Psoas muscle (tissue), 8 donors: Measurements from ENCODE around the gene PCDH18. TPM values are rescaled to one million over a fixed set of nuclear protein-coding genes. Genes with fewer than 3 reads are reported as not detected.

Source experiments
- ATAC-seq, 4 donors: fragments of 200-7000 bp; cut with Tn5 transposase; one replicate each; pipeline ENCODE4 v1.9.1; 2020; ENCODE audit warnings: moderate library complexity in 3 of 4, mild to moderate bottlenecking in 2 of 4
- DNase-seq, 2 donors: peaks; one replicate each; pipeline ENCODE4 v3.0.0-alpha.2; 2020
- H3K27ac ChIP-seq: fragments of 200-600 bp; one replicate; pipeline ENCODE4 v1.8.0; 2022
- H3K27me3 ChIP-seq, 3 donors: fragments of 200-600 bp in 1 of 3; one replicate each; pipeline versions ENCODE4 v1.6.1 to v1.8.0; 2013 to 2022; ENCODE audit warnings: low read length in 2 of 3, mild to moderate bottlenecking in 2 of 3, moderate library complexity in 1 of 3; ENCODE audit not compliant: insufficient read depth in 3 of 3
- H3K36me3 ChIP-seq, 2 donors: fragments of 200-600 bp in 1 of 2; one replicate each; pipeline versions ENCODE4 v1.6.1 to v1.8.0; 2013 to 2022; ENCODE audit warnings: low read depth in 1 of 2, mild to moderate bottlenecking in 1 of 2, moderate library complexity in 1 of 2; ENCODE audit not compliant: insufficient read depth in 1 of 2
- H3K4me1 ChIP-seq: fragments of 200-600 bp; one replicate; pipeline ENCODE4 v1.8.0; 2022
- H3K4me3 ChIP-seq: fragments of 200-600 bp; one replicate; pipeline ENCODE4 v1.8.0; 2022; ENCODE audit warnings: mild to moderate bottlenecking
- H3K9me3 ChIP-seq: fragments of 200-600 bp; one replicate; pipeline ENCODE4 v1.8.0; 2022
- WGBS, 3 donors: extraction: QIAGEN DNeasy Blood & Tissue Kit; methylation state at CpG; one replicate each; pipeline versions ENCODE4 v1.1.6 to v1.1.7; 2013; 5-methylcytosine and 5-hydroxymethylcytosine counted together
- intact Hi-C, 2 donors: fragments of 100-400 bp; cut with DNase I; formaldehyde crosslinking; loops; one replicate each; pipeline versions ENCODE4 v1.11.0 to v1.14.2; 2022
- polyA plus RNA-seq, 3 donors: library from polyadenylated mRNA; stranded (reverse); fragments of 200-250 nt; gene quantifications; one replicate each; pipeline ENCODE4 v1.2.3, GENCODE V29; 2013
- total RNA-seq, 4 donors: library from RNA; stranded (reverse); fragmentation: NEBNext Ultra II Directional in 2 of 4; extraction: Animal tissue kit (Norgen Biotek cat#: 25700) in 2 of 4; gene quantifications; one replicate each; pipeline versions ENCODE4 v1.2.1 to v1.2.4, GENCODE V29; 2021 to 2023
- TF ChIP-seq, protein P1 (sequence below): fragments of 200-600 bp; IDR thresholded peaks from one replicate; pipeline ENCODE4 v1.8.0; 2022; ENCODE audit warnings: antibody characterized with exemption
- donor health status: healthy with polysubstance abuse.
- donor health status: DM: no; HTN: no; CAD: no; lungs with moderate emphysema.
- donor health status: Bipolar disorder and iron deficiency.
- donor health status: healthy.
- donor health status: DM: yes; HTN: yes; CAD: no.
- donor health status: DM: no; HTN: no; CAD: no.
- donor health status: DM: no; HTN: no; CAD: no.
- donor health status: DM: yes; HTN: yes; CAD: no.

The PCDH18 gene
- total and polyA plus RNA-seq, 7 donors = 0.92 to 8.8 (median 2.8) TPM

GRCh38 chr4:137474711-137475301 is 57.5 kb downstream of the PCDH18 start:
- DNase-seq (no peak), ATAC-seq (no peak)
- no peaks in the 10 kb centered on the region for H3K9me3 ChIP-seq
- no peak overlapping the region for H3K4me3 ChIP-seq
- H3K27me3 ChIP-seq = no peaks in the 10 kb centered on the region
- 3 to 15% (median 15%) methylated on average over 1 of the region's 1 CpG for WGBS, 3 donors
- no peaks in the 10 kb centered on the region for H3K4me1 ChIP-seq
- no peak overlapping the region for H3K27ac ChIP-seq
- TF ChIP-seq, protein P1, sequence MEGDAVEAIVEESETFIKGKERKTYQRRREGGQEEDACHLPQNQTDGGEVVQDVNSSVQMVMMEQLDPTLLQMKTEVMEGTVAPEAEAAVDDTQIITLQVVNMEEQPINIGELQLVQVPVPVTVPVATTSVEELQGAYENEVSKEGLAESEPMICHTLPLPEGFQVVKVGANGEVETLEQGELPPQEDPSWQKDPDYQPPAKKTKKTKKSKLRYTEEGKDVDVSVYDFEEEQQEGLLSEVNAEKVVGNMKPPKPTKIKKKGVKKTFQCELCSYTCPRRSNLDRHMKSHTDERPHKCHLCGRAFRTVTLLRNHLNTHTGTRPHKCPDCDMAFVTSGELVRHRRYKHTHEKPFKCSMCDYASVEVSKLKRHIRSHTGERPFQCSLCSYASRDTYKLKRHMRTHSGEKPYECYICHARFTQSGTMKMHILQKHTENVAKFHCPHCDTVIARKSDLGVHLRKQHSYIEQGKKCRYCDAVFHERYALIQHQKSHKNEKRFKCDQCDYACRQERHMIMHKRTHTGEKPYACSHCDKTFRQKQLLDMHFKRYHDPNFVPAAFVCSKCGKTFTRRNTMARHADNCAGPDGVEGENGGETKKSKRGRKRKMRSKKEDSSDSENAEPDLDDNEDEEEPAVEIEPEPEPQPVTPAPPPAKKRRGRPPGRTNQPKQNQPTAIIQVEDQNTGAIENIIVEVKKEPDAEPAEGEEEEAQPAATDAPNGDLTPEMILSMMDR = no peak
- H3K36me3 ChIP-seq = no peaks in the 10 kb centered on the region
- intact Hi-C loops = no loop called here

DNA sequence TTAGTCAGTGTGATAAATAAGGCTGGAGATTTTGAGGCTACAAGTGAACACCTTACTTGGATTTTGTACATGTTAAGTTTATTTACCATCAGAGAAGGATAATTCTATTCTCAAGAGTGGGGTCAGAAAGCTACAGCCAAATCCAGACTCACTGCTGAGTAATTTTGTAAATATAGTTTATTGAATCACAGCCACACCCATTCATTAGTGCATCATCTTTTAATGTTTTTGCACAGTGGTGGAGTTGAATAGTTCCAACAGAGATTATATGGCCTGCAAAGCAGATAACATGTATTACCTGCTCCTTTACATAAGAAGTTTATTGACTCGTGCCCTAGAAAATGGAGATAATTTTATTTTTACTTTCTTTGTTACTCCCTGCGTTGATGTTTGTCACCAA is 60.4 kb downstream of the PCDH18 start:
- Histone ChIP-seq H3K4me1 (no peaks in the 10 kb centered on the region), H3K9me3 (no peaks in the 10 kb centered on the region), H3K27me3 (no peaks in the 10 kb centered on the region), H3K4me3 (no peak overlapping the region), H3K36me3 (no peaks in the 10 kb centered on the region), H3K27ac (no peak overlapping the region)
- WGBS, 3 donors = 63 to 91% (median 90%) methylated on average over 2 of the region's 2 CpGs
- no peak for DNase-seq
- intact Hi-C loops = no loop called here
- ATAC-seq = no peak
- TF ChIP-seq, protein P1 = no peak

DNA sequence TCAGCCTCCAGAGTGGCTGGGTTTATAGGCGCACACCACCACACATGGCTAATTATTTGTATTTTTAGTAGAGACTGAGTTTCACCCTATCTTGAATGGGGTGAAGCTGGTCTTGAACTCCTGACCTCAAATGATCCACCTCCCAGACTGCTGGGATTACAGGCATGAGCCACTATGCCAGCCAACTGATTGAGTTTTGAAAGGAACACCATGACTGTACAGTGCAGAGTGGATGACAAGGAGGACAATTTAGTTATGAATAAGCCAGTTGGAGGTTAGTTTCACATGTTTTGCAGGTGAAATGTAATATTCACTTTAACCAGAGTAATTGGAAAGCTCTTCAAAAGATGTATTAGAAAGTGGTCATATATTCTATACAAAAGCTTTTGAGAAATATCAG is 60.8 kb downstream of the PCDH18 start:
- Histone ChIP-seq H3K9me3 (no peaks in the 10 kb centered on the region), H3K4me3 (no peak overlapping the region), H3K27me3 (no peaks in the 10 kb centered on the region), H3K36me3 (no peaks in the 10 kb centered on the region), H3K4me1 (no peaks in the 10 kb centered on the region), H3K27ac (no peak overlapping the region)
- TF ChIP-seq, protein P1 = no peak
- WGBS, 3 donors = 94 to 97% (median 97%) methylated on average over 1 of the region's 1 CpG
- no peak for ATAC-seq
- intact Hi-C loops = no loop called here
- DNase-seq = no peak

DNA sequence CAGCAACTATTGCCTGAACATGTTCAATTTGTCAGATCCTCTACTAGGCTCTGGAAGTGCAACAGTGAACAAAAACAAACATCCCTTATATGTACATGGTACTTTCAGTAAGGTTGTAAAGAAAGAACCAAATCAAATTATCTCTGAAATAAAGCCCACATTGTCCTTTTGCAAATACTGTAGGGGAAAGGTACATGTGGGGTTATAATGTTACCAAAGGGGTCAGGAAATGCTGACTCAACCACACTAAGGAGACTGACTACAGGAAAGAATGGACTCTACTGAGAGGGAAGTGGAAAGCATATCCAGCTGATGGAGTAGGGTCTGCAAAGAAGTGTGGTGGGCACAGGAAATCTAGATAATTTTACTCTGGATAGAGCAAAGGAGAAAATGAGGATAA is 61.5 kb downstream of the PCDH18 start:
- ATAC-seq = no peak
- TF ChIP-seq, protein P1 = no peak

More for the DNA sequence above, 61.5 kb downstream of the PCDH18 start:
- Histone ChIP-seq H3K27ac (no peak overlapping the region), H3K9me3 (no peaks in the 10 kb centered on the region), H3K4me1 (no peaks in the 10 kb centered on the region), H3K27me3 (no peaks in the 10 kb centered on the region), H3K4me3 (no peak overlapping the region), H3K36me3 (no peaks in the 10 kb centered on the region)
- no peak for DNase-seq
- intact Hi-C loops = no loop called here
